ENCODE data around the gene LRRC8B.
"Not testable (repeated sequence)": the region's sequence is repeated elsewhere in the genome, so short reads cannot be mapped to it uniquely, and the experiment has no call there.

Gene LRRC8B

DNA sequence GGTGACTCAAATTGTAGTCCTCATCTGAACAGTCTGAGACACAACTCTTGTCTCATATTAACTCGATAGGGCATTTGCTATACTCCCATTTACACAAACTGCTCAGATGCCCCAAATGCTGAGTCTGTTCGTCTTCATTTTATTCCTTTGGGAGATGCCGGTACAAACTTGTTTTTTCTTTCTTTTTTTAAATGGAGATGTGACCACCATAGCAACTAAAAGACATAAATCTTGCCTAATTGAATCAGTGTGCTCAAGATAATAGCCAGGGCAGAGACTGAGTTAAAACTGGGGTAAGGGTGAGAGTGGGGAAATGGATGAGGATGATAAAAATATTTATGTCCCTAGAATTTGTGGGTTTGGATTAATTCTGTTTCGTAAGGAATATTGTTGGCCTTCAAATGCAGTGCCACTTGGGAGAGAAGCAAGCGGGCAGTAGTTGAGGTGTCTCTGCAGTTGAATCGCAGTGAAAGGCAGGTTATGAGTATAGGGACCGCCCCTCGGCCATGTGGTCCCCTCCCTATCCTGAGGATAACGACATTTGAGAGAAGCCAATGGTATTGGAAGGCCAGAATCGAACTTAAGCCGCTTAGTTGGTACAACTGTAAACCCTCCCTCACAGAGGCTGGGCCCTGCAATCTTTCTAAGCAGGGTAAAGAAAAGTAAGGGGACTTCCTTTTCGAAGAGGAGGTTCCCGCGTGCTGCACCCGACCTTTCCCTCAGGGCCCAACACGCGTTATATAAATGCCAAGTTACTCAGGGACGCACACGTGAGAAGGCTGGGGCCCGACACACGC, 859 bp upstream of the LRRC8B start:
- peak in 1 of 2 donors; percentile 48 for DNase-seq (ENCODE audit: low read depth in 2 of 2, low spot score in 1 of 2)

- peak in 1 of 2 donors; percentile 13 for DNase-seq (ENCODE audit: low read depth in 2 of 2, low spot score in 1 of 2)
Observed at GRCh38 chr1:89525169-89525855, 683 bp downstream of the LRRC8B start.

DNA sequence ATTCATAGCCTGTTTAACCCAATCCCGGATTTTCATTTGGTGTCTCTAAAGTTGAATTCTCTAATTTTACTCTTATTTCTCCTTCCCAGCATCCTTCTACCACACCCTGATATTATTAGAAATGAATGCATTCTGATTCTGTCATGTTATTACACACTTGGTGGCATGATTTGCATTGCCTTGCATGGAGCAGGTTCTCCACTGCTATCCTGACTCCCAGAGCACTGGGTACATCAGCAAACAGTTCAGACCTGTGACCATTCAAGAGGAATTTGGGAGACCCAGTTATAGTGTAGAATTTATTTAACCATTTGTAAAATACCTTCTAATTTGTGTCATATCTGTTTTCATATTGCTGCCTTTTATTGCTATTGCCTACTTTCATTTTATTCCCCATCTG, 2.6 kb downstream of the LRRC8B start:
- DNase-seq (ENCODE audit: low read depth in 2 of 2, low spot score in 1 of 2), result no peak

DNA sequence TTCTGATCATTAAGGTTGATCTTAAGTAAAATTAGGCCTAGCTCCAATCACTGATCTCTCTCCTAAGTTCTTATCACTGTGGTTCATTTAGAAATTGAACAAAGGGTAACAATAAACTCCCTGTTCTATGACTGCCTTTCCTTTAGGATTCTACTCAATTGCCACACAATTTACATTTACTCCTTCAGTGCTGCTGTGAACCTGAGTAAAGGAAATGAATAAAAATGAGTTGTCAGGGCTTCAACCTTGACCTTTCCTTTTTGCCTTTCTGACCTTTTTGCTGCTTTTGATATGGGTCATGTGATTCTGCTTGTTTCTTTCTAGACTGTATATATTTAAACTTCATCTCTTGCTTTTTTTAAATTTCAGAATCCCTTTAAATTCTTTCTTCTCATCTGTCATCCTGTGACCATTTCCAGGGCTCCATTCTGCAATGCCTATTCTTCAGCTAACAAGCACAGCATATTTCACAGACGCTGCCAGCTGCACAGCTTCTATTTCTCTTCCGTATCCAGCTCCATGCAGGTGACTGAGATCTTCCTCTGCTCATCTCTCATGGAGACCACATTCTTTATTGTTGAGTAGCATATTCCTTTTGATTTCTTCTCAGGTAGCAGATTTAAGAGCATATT, 3.2 kb downstream of the LRRC8B start:
- DNase-seq (ENCODE audit: low read depth in 2 of 2, low spot score in 1 of 2), result no peak

DNA sequence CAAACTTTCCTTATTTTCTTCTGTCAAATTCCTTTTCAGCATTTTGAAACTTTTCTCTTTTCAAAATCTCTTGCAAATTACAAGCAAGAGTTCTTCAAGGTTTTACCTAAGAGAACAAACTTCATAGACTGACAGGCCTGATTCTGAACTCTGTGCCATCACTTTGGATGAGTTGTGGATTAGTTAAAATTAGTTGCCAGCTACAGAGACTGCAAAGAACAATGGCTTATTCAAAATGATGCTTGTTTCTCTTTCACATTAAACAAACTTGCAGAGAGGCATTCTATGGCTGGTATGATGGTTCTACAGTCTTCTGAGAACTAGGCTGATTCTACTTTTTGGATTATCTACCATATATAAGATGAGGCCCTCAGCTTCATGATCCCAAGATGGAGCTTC, 3.8 kb downstream of the LRRC8B start:
- no peak for DNase-seq (ENCODE audit: low read depth in 2 of 2, low spot score in 1 of 2)

- no peak for DNase-seq (ENCODE audit: low read depth in 2 of 2, low spot score in 1 of 2)
Observed at GRCh38 chr1:89529196-89529595, 4.6 kb downstream of the LRRC8B start.

DNA sequence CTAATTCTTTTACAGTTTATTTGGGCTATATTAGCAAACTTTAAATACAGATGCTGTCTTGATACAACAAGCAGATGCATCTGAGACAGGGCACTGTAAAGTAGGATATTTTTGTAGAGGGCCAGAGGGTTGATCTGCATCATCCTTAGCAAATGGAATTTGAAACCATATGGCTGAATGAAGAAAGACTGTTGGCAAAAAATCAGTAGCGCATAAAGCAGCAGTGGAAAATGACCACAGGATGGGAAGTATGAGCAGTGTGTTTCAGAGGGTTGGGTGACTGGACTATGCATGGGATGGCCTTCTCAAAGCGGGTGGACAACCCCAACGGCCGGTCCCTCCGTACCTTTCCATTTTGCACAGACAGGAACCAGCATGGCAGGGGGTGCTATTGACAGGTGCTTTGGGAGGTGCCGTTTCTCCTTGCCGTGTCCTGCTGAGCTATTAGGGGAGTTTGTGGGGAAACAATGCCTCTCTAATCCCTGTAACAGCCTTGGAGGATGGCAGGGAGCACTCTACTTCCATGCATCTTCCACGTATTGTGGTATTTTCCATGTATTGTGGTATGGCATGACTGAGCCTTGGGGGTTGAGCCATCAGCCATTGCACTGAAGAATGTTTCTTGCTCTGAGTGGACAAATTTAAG, 5.9 kb downstream of the LRRC8B start:
- no peak for DNase-seq (ENCODE audit: low read depth in 2 of 2, low spot score in 1 of 2)

DNA sequence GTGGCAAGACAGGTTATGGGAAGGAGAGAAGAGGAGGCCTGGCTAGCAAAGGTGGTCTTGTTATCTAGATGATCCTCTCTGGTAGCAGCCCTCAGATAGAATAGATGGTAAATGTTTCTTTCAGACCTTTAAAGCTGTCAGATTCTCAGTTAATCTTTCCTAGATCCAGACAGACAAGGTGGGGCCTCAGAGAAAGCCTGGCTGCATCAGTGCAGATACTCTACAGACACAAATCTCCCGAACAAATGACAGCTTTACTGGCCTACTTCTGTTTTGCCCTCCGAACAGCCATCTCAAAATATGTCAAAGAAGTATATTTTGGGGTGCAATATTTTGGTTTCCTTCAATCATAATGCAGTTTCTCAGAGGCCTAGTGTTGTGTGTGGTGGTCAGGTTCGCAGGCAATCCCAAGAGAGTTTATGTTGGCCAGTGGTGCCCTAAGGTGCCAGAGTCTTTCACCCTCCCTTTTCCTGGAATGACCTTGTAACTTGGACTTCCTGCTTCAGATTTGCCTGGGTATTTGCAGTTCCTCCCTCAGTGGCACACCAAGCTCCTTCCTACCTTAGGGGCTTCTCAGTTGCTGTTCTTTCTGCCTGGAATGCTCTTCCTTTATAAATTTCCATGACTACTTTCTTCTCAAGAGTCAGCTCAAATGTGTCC, 7.0 kb downstream of the LRRC8B start:
- DNase-seq (ENCODE audit: low read depth in 2 of 2, low spot score in 1 of 2), result no peak

GRCh38 chr1:89532228-89532627, 7.6 kb downstream of the LRRC8B start:
- DNase-seq (ENCODE audit: low read depth in 2 of 2, low spot score in 1 of 2), result no peak

DNA sequence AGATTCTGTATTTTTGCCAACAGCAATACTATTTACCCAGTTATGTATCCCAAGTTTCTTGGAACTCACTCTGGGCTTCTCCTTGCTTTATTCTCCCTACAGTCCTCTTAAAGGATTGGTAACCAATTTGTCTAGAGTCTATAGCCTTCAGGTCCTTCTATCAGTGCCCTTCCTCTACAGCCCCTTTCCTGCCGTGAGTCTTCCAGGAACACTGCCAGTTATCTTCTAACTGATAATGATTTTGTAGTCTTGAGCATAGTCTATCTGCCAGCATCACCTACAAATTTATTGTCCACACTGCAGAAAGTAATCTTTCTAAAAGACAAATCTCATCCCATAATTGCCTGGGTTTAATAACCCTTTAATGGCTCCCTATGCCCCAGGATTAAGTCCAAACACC, 8.2 kb downstream of the LRRC8B start:
- no peak for DNase-seq (ENCODE audit: low read depth in 2 of 2, low spot score in 1 of 2)

- no peak for DNase-seq (ENCODE audit: low read depth in 2 of 2, low spot score in 1 of 2)
Observed at GRCh38 chr1:89535537-89535936, 10.9 kb downstream of the LRRC8B start.

GRCh38 chr1:89536555-89537341, 12.1 kb downstream of the LRRC8B start:
- DNase-seq (ENCODE audit: low read depth in 2 of 2, low spot score in 1 of 2), result no peak

DNA sequence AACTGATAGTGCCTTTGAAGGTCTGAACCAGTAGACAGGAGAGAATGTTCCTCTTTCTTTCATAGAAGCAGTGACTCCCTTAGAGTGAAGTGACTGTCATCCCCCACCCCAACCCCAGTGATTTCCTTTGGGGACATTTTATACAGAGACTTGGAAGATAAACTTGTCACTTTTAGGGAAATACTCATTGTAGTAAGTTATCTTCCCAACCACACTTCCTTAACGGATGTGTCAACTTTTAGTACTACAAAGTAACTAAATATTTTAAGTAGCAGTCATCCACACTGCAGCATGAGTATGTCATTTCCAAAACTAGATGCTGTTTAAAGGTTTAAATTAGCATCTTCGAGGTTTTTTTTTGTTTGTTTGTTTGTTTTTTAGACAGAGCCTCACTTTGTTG, 13.7 kb downstream of the LRRC8B start:
- DNase-seq (ENCODE audit: low read depth in 2 of 2, low spot score in 1 of 2), result no peak

DNA sequence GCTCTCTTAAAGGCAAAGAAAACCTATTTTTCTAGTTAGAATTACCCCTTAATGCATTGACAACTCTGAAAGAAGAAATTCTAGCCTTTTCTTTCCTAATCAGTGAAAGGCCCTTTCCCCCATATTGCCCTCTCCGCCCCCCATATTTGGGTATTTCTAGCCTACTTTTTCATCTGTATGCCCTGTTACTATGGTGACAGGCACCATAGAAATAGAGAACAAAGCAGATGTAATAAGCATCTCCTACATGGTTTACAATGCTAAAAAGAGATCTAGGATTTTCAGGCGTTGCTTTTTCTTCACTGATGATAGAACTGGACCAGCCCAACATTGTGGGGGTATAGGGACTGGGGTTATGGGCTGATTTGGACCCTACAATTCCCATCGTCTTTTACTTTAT, 14.5 kb downstream of the LRRC8B start:
- no peak for DNase-seq (ENCODE audit: low read depth in 2 of 2, low spot score in 1 of 2)

DNA sequence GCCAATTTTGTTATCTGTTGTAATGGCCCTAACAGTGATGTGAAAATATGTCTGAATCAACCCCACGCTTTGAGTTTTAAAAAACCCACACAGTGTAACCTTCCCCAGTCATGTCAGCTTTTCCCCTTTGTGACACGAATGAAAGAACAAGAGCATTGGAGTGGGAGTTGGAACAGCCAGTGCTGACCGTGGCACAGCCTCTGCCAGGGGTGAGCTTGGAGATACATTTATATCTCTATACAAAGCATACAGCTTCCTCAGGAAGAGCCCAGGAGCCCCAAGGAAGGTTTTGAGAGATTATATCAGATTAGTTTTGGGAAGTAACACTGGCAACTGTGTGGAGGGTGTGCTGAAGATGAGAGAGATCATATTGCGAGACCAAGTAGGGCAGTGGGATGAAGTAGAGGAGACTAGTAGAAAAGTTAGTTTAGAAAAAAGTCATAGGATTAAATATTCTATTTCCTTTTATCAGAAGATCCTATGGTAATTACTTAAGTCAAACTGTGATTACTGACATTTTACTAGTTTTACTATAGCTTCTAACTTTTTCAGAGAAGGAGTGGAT, 15.9 kb downstream of the LRRC8B start:
- DNase-seq (ENCODE audit: low read depth in 2 of 2, low spot score in 1 of 2), result no peak

DNA sequence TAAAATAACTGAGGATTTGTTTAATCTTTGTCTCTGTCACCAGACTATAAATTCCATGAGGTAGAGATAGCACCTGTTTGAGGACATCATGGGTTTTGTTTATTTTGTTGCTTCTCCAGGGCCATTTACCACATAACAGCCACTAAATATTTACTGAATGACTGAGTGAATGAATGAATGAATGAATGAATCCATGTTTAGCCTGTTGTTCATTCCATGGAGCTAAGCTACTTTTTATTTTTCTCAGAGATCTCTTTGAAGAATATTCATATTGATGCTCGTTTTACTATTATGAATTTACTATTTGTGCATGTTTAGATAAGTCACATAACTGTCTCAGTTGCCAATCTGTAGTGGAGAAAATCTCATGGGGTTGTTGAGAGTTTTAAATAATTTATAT, 17.7 kb downstream of the LRRC8B start:
- DNase-seq (ENCODE audit: low read depth in 2 of 2, low spot score in 1 of 2), result no peak

GRCh38 chr1:89543632-89544031, 19.0 kb downstream of the LRRC8B start:
- not testable (repeated sequence) for DNase-seq (ENCODE audit: low read depth in 2 of 2, low spot score in 1 of 2)

DNA sequence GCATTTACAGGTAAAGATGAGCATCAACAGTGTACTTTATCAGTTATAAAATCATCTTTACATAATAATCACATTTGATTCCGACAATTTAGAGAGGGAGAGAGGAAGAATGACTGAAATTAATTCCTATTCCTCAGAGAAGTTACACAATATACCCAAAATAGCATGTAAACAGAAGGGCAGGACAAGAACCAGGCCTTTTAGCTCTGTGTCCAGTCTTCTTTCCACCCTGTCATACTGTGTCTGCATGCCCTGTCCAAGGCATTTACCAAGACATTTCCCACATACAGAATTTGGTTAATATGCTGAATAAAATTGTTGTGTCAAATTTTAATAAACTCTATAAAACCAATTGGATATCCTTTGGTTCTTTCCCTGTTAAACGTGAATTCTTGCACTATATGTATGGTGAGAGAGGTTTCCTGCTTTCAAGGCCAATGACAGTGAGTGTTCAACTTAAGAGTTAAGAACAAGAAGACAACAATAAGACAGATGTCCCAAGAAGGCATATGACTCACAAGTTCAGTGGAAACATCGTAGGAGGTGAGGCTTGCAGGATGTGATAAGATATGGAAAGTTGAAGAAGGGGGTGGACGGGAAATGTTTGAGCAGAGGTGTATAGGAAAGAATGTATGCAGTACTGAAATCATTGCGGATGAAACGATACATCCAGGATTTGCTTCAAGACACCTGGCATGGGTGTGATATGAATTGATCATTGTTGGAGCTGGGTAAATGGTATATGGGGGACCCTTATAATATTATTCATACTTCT, 20.8 kb downstream of the LRRC8B start:
- peak in 1 of 2 donors; percentile 6 for DNase-seq (ENCODE audit: low read depth in 2 of 2, low spot score in 1 of 2)

Data from stimulated activated CD8-positive, alpha-beta memory T cell treated with anti-CD3 and anti-CD28 coated beads, Interleukin-4, amount 100 ng/mL, for 4 hours (primary cell).